Smooth muscle cell (in vitro differentiated cells): ENCODE measurements around the gene ADGRL3. TPM values are rescaled to one million over a fixed set of nuclear protein-coding genes. Genes with fewer than 3 reads are reported as not detected.

Experiments used
- DNase-seq: peaks from one replicate; lab custom pipeline; 2025; ENCODE audit not compliant: unreplicated experiment; lab: John Stamatoyannopoulos, UW
- H2AFZ ChIP-seq: fragments of 200-600 bp; sonication (generic); 2 replicates; pipeline ENCODE4 v1.6.0; 2016; ENCODE audit warnings: antibody characterized with exemption, low read depth, mild to moderate bottlenecking
- H3F3A ChIP-seq: fragments of 200-600 bp; sonication (generic); 2 replicates; pipeline ENCODE4 v1.6.0; 2017; ENCODE audit warnings: antibody characterized with exemption, low read depth
- H3K27ac ChIP-seq: fragments of 200-600 bp; sonication (generic); 2 replicates; pipeline ENCODE4 v1.5.1; 2016; ENCODE audit warnings: low read depth, mild to moderate bottlenecking
- H3K27me3 ChIP-seq: fragments of 200-600 bp; sonication (generic); 2 replicates; pipeline ENCODE4 v1.6.1; 2016; ENCODE audit warnings: low read depth, mild to moderate bottlenecking
- H3K36me3 ChIP-seq: fragments of 200-600 bp; sonication (generic); 2 replicates; pipeline ENCODE4 v1.5.1; 2016; ENCODE audit warnings: low read depth
- H3K4me1 ChIP-seq: fragments of 200-600 bp; sonication (generic); 2 replicates; pipeline ENCODE4 v1.5.1; 2016; ENCODE audit warnings: low read depth
- H3K4me2 ChIP-seq: fragments of 200-600 bp; sonication (generic); 2 replicates; pipeline ENCODE4 v1.6.0; 2016; ENCODE audit warnings: mild to moderate bottlenecking
- H3K4me3 ChIP-seq: fragments of 200-600 bp; sonication (generic); 2 replicates; pipeline ENCODE4 v1.5.1; 2016; ENCODE audit warnings: mild to moderate bottlenecking
- H3K79me2 ChIP-seq: fragments of 200-600 bp; sonication (generic); 2 replicates; pipeline ENCODE4 v1.6.0; 2016; ENCODE audit warnings: low read depth, mild to moderate bottlenecking
- H3K9ac ChIP-seq: fragments of 200-600 bp; sonication (generic); 2 replicates; pipeline ENCODE4 v1.6.0; 2016; ENCODE audit warnings: low read depth
- H3K9me3 ChIP-seq: fragments of 200-600 bp; sonication (generic); replicated peaks from 2 replicates; pipeline ENCODE4 v1.5.1; 2016; ENCODE audit warnings: low read depth
- H4K20me1 ChIP-seq: fragments of 200-600 bp; sonication (generic); 2 replicates; pipeline ENCODE4 v1.6.0; 2016; ENCODE audit warnings: low read depth
- CTCF ChIP-seq: fragments of 200-600 bp; sonication (generic); IDR thresholded peaks from 2 replicates; pipeline ENCODE4 v1.5.1; 2017; ENCODE audit warnings: borderline replicate concordance, mild to moderate bottlenecking, antibody characterized with exemption; ENCODE audit not compliant: insufficient read depth, poor library complexity, severe bottlenecking
- WGBS: methylation state at CpG from one replicate; pipeline ENCODE4 v1.1.7; 2016; ENCODE audit warnings: low lambda C conversion rate; 5-methylcytosine and 5-hydroxymethylcytosine counted together
- polyA plus RNA-seq: library from polyadenylated mRNA; unstranded; fragments of >200 nt; fragmentation: Nextera tagmentation; extraction: Ambion mirVana; gene quantifications from 2 replicates; pipeline ENCODE4 v1.2.1, GENCODE V29; 2016
- total RNA-seq: library from RNA; depleted of rRNA; stranded (reverse); fragments of >200 nt; gene quantifications from 2 replicates; pipeline ENCODE4 v1.2.3, GENCODE V29; 2014

The ADGRL3 gene
- total and polyA plus RNA-seq, 2 experiments from 2014 or later = 2.4 to 9.5 TPM

GRCh38 chr4:61619528-61619927, 419.4 kb downstream of the ADGRL3 start:
- WGBS = 94% methylated on average over 4 of the region's 4 CpGs
- H3K9ac ChIP-seq = no peak overlapping the region
- H3K36me3 ChIP-seq = no peaks in the 10 kb centered on the region
- H3K9me3 ChIP-seq = no peaks in the 10 kb centered on the region
- no peaks in the 10 kb centered on the region for H3K27me3 ChIP-seq
- no peaks in the 10 kb centered on the region for H3K4me1 ChIP-seq
- no peaks in the 10 kb centered on the region for H4K20me1 ChIP-seq
- no peak overlapping the region for H3K4me2 ChIP-seq
- DNase-seq = no peak
- no peak overlapping the region for H3K27ac ChIP-seq
- H3F3A ChIP-seq = no peaks in the 10 kb centered on the region
- H2AFZ ChIP-seq = no peak overlapping the region
- no peak for TF ChIP-seq CTCF
- H3K79me2 ChIP-seq = no peaks in the 10 kb centered on the region
- H3K4me3 ChIP-seq = no peak overlapping the region

GRCh38 chr4:61628282-61628681, 428.2 kb downstream of the ADGRL3 start:
- WGBS = 73% methylated on average over 1 of the region's 1 CpG
- Histone ChIP-seq H3K36me3 (no peaks in the 10 kb centered on the region), H3K4me3 (no peak overlapping the region), H3K79me2 (no peaks in the 10 kb centered on the region), H3K4me2 (no peak overlapping the region), H3K9me3 (no peaks in the 10 kb centered on the region), H3K27me3 (no peaks in the 10 kb centered on the region), H3K4me1 (no peaks in the 10 kb centered on the region), H2AFZ (no peak overlapping the region), H3K9ac (no peak overlapping the region), H4K20me1 (no peaks in the 10 kb centered on the region), H3K27ac (no peak overlapping the region), H3F3A (no peaks in the 10 kb centered on the region)
- no peak for DNase-seq
- TF ChIP-seq CTCF = no peak

GRCh38 chr4:61628727-61629126, 428.6 kb downstream of the ADGRL3 start:
- WGBS = 92% methylated on average over 1 of the region's 1 CpG
- H3F3A ChIP-seq = no peaks in the 10 kb centered on the region
- no peak overlapping the region for H3K4me3 ChIP-seq
- H4K20me1 ChIP-seq = no peaks in the 10 kb centered on the region
- no peak overlapping the region for H3K4me2 ChIP-seq
- no peak overlapping the region for H2AFZ ChIP-seq
- no peak overlapping the region for H3K9ac ChIP-seq
- no peaks in the 10 kb centered on the region for H3K9me3 ChIP-seq
- no peak for DNase-seq
- no peaks in the 10 kb centered on the region for H3K36me3 ChIP-seq
- H3K27me3 ChIP-seq = no peaks in the 10 kb centered on the region
- no peaks in the 10 kb centered on the region for H3K79me2 ChIP-seq
- no peaks in the 10 kb centered on the region for H3K4me1 ChIP-seq
- TF ChIP-seq CTCF = no peak
- H3K27ac ChIP-seq = no peak overlapping the region

GRCh38 chr4:61630548-61630947, 430.4 kb downstream of the ADGRL3 start:
- Histone ChIP-seq H3K27me3 (no peaks in the 10 kb centered on the region), H3K4me3 (no peak overlapping the region), H3K79me2 (no peaks in the 10 kb centered on the region), H2AFZ (no peak overlapping the region), H3K9ac (no peak overlapping the region), H3F3A (no peaks in the 10 kb centered on the region), H3K9me3 (no peaks in the 10 kb centered on the region), H3K4me2 (no peak overlapping the region), H4K20me1 (no peaks in the 10 kb centered on the region), H3K36me3 (no peaks in the 10 kb centered on the region), H3K4me1 (no peaks in the 10 kb centered on the region), H3K27ac (no peak overlapping the region)
- no peak for TF ChIP-seq CTCF
- DNase-seq = no peak
- WGBS = 73% methylated on average over 2 of the region's 2 CpGs
